ENCODE data around the gene ERC2.
"Not testable (repeated sequence)": the region's sequence is repeated elsewhere in the genome, so short reads cannot be mapped to it uniquely, and the experiment has no call there.

ERC2 gene

GRCh38 chr3:56303487-56303886 lies 164.8 kb downstream of the ERC2 start:
- peak; percentile 12 for DNase-seq

- DNase-seq = no peak
Observed at GRCh38 chr3:56302417-56302816, 165.8 kb downstream of the ERC2 start.

GRCh38 chr3:56297281-56297840 lies 170.9 kb downstream of the ERC2 start:
- no peak for DNase-seq

GRCh38 chr3:56296361-56296760 lies 171.9 kb downstream of the ERC2 start:
- no peak for DNase-seq

- DNase-seq = no peak
Observed at GRCh38 chr3:56295161-56295560, 173.1 kb downstream of the ERC2 start.

- DNase-seq = no peak
Observed at GRCh38 chr3:56294286-56294685, 174.0 kb downstream of the ERC2 start.

- no peak for DNase-seq
Observed at GRCh38 chr3:56291953-56292352, 176.3 kb downstream of the ERC2 start.

- no peak for DNase-seq
Observed at GRCh38 chr3:56291244-56291680, 177.0 kb downstream of the ERC2 start.

DNA sequence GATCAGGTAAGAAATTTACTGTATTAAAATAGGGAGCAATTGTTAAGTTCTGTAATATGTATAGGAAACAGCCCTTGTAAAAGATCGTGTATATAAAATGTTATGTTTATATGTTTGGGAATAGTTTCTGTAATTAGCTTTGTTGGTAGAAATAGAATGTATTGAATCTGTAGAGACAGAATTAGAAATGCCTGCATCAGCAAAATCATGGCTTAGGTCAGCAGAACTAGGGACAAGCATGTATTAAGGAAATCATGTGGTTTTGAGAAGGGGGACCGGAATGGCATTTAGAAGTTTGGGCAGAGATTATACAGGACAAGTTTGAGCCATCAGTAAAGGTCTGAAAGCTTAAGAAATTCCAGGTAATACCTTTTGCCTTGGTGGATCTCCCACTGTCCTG lies 177.9 kb downstream of the ERC2 start:
- no peak for DNase-seq

DNA sequence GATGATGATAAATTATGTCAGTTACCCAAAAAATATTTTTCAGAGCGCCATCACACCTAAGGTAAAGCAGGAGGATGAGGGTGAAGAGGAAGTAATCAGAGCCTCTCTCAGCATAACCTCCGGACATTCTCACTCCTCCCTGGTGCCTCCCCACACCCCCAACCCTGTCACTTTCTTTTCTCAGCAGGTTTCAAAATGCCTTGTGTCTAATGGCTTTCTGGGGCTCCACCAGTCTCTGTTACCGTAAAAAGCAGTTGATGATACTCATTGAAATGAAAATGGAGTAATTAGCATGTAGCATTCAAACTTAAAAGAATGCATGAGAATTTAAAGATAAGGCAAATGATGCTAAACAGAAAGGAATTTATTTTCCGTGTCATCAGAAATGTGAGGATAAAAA lies 180.0 kb downstream of the ERC2 start:
- no peak for DNase-seq

DNA sequence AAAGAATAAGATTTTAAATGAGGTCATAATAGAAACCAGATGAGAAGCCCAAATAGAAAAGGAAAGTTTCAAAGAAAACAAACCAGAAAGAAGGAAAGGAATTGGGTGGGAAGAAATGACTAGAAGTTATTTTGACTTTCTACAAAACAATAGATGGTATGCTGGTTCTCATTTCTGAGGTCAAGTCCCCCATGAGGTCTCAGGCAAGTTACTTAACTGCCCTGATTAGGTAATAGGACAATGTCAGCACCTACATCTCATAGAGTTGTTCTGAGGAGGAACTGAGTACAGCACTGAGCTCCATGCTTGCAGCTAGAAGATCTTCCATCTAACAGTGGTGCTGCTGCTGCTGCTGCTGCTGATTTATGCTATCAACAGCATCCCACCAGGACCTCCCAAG lies 185.9 kb downstream of the ERC2 start:
- DNase-seq = no peak

DNA sequence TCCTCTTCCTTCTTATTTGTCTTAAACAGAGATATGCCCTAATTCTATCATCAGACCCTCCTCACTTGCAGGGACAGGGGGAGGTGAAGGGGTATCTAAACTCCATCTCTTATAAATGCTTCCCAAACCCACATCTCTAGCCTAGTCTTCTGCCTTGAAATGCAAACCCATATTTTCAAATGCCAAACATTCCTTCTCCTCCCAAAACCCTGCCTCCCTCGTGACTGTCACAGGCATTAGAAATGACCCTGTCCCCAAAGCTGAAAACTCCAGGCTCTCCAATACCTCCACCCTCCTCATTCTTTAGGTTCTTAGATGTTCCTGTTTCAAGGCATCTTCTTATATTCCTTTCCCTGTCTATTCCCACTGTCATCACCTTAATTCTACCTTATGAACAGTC lies 191.0 kb downstream of the ERC2 start:
- DNase-seq = no peak

DNA sequence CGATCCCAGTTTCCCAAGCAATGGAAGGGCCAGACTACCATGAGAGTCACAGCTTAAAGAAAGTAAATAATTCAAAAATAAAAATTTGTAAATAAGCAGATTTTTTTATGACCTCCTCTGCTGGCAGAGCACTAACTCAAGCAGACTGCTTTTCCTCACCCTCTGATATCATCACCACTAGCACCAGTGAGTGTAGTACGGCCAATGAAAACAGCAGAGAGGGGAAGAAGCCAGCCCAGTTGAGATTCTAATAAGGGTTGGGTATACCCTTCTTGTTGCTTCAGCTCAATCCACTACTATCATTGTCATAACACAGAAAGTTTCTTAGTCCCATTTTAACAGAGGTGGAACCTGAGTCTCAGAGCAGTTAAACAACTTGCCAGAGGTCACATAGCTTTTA lies 193.1 kb downstream of the ERC2 start:
- no peak for DNase-seq

DNA sequence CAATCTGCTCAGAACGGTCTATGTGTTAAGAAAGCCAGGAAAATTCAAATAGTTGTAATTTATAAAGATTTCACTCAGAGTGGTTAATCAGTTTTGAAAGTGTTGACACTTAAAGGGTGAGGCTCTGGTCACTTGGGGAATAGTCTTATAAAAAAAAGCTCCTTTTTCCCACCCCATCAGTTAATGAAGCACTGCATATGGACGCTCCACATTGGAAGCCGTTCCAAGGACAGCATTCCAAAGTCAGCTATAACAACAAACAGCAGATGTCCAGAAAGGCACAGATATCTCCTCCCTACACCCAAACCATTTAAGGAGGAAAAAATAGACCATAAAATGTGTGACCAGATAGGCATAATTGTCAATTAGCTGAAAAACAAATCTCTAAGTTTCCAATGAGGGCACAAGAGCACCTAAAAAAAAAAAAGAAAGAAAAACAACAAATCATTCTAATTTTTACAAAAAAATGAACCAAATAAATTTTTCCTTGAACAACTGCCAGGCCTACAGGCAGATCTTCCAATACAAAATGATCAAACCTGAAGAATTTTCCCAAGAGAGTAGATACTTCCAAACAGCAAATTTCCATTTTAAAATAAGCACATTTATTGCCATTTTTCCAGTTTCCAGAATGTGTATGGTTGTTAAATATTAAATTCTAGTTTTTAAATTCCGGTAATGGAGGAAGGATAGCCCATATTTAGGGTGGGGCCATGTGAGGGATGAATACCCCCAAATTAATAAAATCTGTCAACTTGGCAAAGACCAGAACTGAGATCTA lies 198.3 kb downstream of the ERC2 start:
- no peak for DNase-seq

- no peak for DNase-seq
Observed at GRCh38 chr3:56268616-56269383, 199.5 kb downstream of the ERC2 start.

DNA sequence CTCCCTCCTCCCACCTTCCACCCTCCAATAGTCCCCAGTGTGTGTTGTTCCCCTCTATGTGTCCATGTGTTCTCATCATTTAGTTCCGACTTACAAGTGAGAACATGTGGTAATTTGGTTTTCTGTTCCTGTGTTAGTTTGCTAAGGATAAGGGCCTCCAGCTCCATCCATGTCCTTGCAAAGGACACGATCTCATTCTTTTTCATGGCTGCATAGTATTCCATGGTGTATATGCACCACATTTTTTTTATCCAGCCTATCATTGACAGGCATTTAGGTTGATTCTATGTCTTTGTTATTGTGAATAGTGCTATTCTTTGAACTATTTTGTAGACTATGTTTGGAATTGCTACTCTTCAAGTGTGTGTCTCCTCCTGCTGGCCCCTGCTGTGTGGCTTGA lies 206.4 kb downstream of the ERC2 start:
- not testable (repeated sequence) for DNase-seq

- no peak for DNase-seq
Observed at GRCh38 chr3:56260262-56260661, 208.0 kb downstream of the ERC2 start.

GRCh38 chr3:56257826-56258225 lies 210.4 kb downstream of the ERC2 start:
- no peak for DNase-seq

DNA sequence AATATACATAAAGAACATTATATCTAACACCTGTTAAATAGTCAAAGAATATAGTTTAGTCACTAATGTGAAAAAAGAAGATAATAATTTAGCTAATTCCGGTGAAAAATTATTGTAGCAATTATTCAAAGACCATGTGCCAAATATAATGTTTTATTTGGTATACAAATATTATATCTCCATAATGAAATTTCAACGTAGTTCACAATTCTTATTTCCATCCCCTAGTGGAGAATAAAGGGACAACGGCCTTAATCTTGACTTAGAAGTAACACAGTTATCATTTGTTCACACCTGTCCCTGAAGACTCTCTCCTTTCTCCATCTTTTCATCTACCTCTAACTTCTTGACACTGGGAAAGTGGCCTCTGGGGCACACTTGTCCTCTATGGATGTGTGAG lies 213.4 kb downstream of the ERC2 start:
- no peak for DNase-seq

GRCh38 chr3:56253941-56254665 lies 214.2 kb downstream of the ERC2 start:
- DNase-seq = no peak

DNA sequence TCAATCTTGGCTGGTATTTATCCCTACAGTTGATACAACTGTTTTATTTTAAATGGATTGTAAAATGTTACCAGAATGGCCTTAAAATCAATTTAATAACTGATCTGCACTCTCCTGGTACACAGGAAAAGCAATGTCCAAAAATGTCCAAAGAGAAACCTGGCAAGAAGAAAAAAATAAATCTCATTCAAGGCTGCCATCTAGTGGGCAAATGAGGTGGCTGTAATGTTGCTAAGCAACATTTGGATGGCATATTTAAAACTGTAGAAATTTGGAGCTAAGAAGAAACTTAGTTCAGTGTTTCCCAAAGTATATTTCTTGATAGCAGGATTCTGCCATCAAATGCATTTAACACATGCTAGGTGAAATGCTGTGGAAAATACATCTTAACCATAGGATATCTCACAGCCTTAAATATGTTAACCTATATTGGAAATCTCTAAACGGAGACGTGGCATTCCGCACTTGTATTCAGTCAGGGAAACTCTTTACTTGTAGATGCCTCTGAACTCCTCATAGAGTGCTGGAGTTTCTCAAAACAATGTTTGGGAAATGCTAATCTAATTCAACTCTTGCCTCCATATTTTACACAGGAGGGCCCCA lies 216.8 kb downstream of the ERC2 start:
- DNase-seq = peak; percentile 22

DNA sequence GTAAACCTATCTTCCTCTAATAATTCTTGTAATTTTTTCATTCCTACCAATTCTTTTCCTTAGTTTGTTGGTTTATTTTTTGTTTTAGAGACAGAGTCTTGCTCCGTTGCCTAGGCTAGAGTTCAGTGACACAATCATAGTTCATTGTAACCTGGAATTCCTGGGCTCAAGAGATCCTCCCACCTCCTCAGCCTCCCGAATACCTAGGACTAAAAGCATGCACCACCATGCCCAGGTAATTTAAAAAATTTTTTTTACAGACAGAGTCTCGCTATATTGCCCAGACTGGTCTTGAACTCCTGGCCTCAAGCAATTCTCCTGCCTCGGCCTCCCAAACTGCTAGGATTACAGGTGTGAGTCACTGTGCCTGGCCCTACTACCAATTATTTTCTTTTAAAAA lies 220.2 kb downstream of the ERC2 start:
- DNase-seq = no peak

DNA sequence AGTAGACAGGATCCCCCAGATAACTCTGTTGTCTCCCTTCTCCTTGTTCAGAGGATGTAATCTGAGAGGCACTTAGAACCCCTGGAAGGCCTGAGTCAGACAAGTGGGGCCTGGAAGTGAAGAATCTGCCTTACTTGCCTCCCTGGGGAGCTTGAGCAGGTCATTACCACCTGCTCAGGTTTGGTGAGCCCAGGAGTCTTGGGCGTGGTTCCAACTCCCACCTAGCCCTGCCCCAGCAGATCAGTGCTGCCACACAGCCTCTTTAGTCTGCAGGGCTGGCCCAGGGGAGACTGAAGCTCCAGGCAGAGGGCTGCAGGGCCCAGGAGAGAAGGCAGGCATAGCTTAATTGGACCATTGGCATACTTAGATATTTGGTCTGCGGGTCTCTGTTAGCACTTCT lies 230.0 kb downstream of the ERC2 start:
- no peak for DNase-seq
